ENCODE results near the gene XIRP2. TPM values are rescaled to one million over a fixed set of nuclear protein-coding genes. Genes with fewer than 3 reads are reported as not detected.

XIRP2 gene
- total RNA-seq, 2 experiments from 2014 or later: not detected

- DNase-seq (peak in 2 of 14 experiments; percentile 2 to 7), ATAC-seq (ENCODE audit: poor library complexity) (no peak)
- Mint-ChIP-seq H3K9me3 (no peaks in the 10 kb centered on the region), H3K36me3 (ENCODE audit: low read depth) (no peaks in the 10 kb centered on the region), H3K27ac (no peak overlapping the region), H3K4me1 (ENCODE audit: low read depth) (peaks cover 18% of the 10 kb centered on the region), H3K27me3 (peaks cover 73% of the 10 kb centered on the region), H3K4me3 (peak overlapping the region; percentile 68)
- H3K9me3 ChIP-seq (ENCODE audit: control insufficient read depth in 1 of 2, insufficient read depth in 1 of 2, low read length in 2 of 2): peaks cover 0 to 12% of the 10 kb centered on the region in 2 experiments
- H3K27ac ChIP-seq (ENCODE audit: low read depth in 1 of 2, low read length in 2 of 2): no peak overlapping the region
- peak overlapping the region; percentile 36 for H3K4me3 ChIP-seq (ENCODE audit: low read length)
- intact Hi-C loops (cut with DNase I, micrococcal nuclease): no loop called here
- no peaks in the 10 kb centered on the region for H3K36me3 ChIP-seq (ENCODE audit: insufficient read depth, low read length)
- H3K27me3 ChIP-seq (ENCODE audit: control insufficient read depth in 1 of 2, insufficient read depth in 2 of 2, low read length in 2 of 2): peaks cover 23 to 31% of the 10 kb centered on the region in 2 experiments
- peaks cover 20% of the 10 kb centered on the region for H3K4me1 ChIP-seq (ENCODE audit: insufficient read depth, low read length)
- CTCF ChIA-PET: no interaction called here
- POLR2A ChIA-PET: no interaction called here
- TF ChIP-seq, protein P1, sequence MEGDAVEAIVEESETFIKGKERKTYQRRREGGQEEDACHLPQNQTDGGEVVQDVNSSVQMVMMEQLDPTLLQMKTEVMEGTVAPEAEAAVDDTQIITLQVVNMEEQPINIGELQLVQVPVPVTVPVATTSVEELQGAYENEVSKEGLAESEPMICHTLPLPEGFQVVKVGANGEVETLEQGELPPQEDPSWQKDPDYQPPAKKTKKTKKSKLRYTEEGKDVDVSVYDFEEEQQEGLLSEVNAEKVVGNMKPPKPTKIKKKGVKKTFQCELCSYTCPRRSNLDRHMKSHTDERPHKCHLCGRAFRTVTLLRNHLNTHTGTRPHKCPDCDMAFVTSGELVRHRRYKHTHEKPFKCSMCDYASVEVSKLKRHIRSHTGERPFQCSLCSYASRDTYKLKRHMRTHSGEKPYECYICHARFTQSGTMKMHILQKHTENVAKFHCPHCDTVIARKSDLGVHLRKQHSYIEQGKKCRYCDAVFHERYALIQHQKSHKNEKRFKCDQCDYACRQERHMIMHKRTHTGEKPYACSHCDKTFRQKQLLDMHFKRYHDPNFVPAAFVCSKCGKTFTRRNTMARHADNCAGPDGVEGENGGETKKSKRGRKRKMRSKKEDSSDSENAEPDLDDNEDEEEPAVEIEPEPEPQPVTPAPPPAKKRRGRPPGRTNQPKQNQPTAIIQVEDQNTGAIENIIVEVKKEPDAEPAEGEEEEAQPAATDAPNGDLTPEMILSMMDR (IDR thresholded peaks at IDR 0.05): no peak
These were observed 405.0 kb downstream of the XIRP2 start for GRCh38 chr2:167293172-167293781.

DNA sequence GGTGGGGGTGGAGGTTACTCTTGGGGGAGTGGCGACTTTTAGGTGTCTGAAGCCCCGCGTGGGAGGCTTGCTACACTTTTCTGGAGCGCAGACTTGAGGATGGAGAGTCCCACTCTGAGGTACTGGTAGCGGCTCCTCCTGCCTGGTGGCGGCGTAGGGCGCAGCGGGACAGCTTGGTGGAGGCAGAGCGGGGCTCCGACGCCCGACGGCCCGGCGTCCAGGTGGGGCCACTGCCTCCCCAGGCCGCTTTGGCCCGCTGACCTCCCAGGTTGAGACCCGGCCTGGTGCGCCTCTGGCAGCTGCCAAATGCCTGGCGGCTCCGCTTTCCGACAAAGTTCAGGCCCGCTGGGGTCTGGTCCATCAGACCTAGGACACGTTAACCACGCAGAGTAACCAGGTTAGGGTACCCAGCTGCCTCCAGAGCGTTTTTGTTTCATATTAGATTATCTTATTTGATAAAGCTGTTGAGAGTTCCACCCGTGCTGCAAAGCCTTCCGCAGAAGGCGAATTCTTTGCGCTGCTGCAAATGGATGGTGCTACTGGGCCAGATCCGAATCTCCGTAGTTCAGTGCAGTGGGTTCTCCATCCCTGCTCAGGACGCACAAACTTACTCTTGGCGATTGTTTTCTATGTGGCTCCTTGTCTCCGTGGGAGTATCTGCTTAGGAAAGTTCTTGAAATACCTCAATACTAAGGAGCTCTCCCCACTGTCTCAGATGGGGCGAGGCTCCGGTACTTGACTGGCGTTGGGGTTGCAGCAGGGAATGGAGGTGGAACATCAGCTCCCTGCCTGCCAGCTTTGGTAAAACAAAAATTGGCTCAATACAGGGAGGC lies 405.9 kb downstream of the XIRP2 start:
- intact Hi-C loops (cut with DNase I, micrococcal nuclease): no loop called here

DNA sequence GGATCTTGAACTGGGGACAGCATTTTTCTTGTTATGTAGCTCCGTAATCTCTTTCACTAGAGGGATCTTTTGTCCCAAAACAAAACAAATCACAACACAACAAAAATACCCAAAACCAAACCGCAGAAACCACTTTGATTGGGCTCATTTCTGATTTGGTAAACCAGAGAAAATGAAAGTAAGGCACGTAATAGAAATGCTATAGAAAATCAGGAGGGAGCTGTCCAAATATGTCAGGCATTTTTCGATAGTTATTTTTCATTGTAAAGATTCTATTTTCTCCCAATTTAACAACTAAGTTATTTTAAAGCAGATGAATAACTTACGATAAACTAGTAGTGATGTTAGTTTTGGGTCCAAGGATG lies 406.5 kb downstream of the XIRP2 start:
- no peak overlapping the region for H3K27ac Mint-ChIP-seq
- no peaks in the 10 kb centered on the region for H3K36me3 ChIP-seq (ENCODE audit: insufficient read depth, low read length)
- no peak overlapping the region for H3K27ac ChIP-seq (ENCODE audit: low read depth in 1 of 2, low read length in 2 of 2)
- peaks cover 18% of the 10 kb centered on the region for H3K4me1 Mint-ChIP-seq (ENCODE audit: low read depth)
- H3K27me3 ChIP-seq (ENCODE audit: control insufficient read depth in 1 of 2, insufficient read depth in 2 of 2, low read length in 2 of 2): peaks cover 23 to 31% of the 10 kb centered on the region in 2 experiments
- ATAC-seq (ENCODE audit: poor library complexity): no peak
- intact Hi-C loops (cut with DNase I, micrococcal nuclease): no loop called here
- H3K4me3 ChIP-seq (ENCODE audit: low read length): peak overlapping the region; percentile 14
- H3K9me3 Mint-ChIP-seq: no peaks in the 10 kb centered on the region
- ChIA-PET POLR2A (no interaction called here), CTCF (no interaction called here)
- no peaks in the 10 kb centered on the region for H3K36me3 Mint-ChIP-seq (ENCODE audit: low read depth)
- TF ChIP-seq, protein P1 (IDR thresholded peaks at IDR 0.05): no peak
- H3K9me3 ChIP-seq (ENCODE audit: control insufficient read depth in 1 of 2, insufficient read depth in 1 of 2, low read length in 2 of 2): peaks cover 0 to 12% of the 10 kb centered on the region in 2 experiments
- peak overlapping the region; percentile 84 for H3K4me3 Mint-ChIP-seq
- H3K4me1 ChIP-seq (ENCODE audit: insufficient read depth, low read length): peaks cover 20% of the 10 kb centered on the region
- peaks cover 72% of the 10 kb centered on the region for H3K27me3 Mint-ChIP-seq
- no peak for DNase-seq

More for the DNA sequence above, 405.9 kb downstream of the XIRP2 start:
- Mint-ChIP-seq H3K36me3 (ENCODE audit: low read depth) (no peaks in the 10 kb centered on the region), H3K4me1 (ENCODE audit: low read depth) (peaks cover 18% of the 10 kb centered on the region), H3K27me3 (peaks cover 74% of the 10 kb centered on the region), H3K4me3 (peak overlapping the region; percentile 84), H3K27ac (no peak overlapping the region), H3K9me3 (no peaks in the 10 kb centered on the region)
- CTCF ChIA-PET: no interaction called here
- H3K9me3 ChIP-seq (ENCODE audit: control insufficient read depth in 1 of 2, insufficient read depth in 1 of 2, low read length in 2 of 2): peaks cover 0 to 12% of the 10 kb centered on the region in 2 experiments
- H3K4me1 ChIP-seq (ENCODE audit: insufficient read depth, low read length): peaks cover 20% of the 10 kb centered on the region
- TF ChIP-seq, protein P1 (IDR thresholded peaks at IDR 0.05): no peak
- H3K36me3 ChIP-seq (ENCODE audit: insufficient read depth, low read length): no peaks in the 10 kb centered on the region
- ATAC-seq (ENCODE audit: poor library complexity) (no peak), DNase-seq (peak in 1 of 14 experiments; percentile 5)
- H3K4me3 ChIP-seq (ENCODE audit: low read length): peak overlapping the region; percentile 14
- no peak overlapping the region for H3K27ac ChIP-seq (ENCODE audit: low read depth in 1 of 2, low read length in 2 of 2)
- POLR2A ChIA-PET: no interaction called here
- H3K27me3 ChIP-seq (ENCODE audit: control insufficient read depth in 1 of 2, insufficient read depth in 2 of 2, low read length in 2 of 2): peaks cover 23 to 31% of the 10 kb centered on the region in 2 experiments

Data from CD4-positive, alpha-beta T cell (primary cell).